DMS114 treated with DMSO at 0.1 percent for 48 hours (cell line): ENCODE data around the gene MEIOSIN.

ENCODE experiments used
- DNase-seq: peaks from one replicate; lab custom pipeline; 2025; ENCODE audit not compliant: unreplicated experiment; lab: John Stamatoyannopoulos, UW

Gene MEIOSIN

GRCh38 chr19:45764945-45765701, 31.9 kb downstream of the MEIOSIN start:
- no peak for DNase-seq

- DNase-seq, result no peak
Measured at GRCh38 chr19:45765702-45766295, 32.6 kb downstream of the MEIOSIN start.

GRCh38 chr19:45766296-45766868, 33.1 kb downstream of the MEIOSIN start:
- no peak for DNase-seq

GRCh38 chr19:45766869-45767346, 33.7 kb downstream of the MEIOSIN start:
- DNase-seq, result no peak

- peak; percentile 18 for DNase-seq
Measured at GRCh38 chr19:45767410-45767880, 34.2 kb downstream of the MEIOSIN start.

GRCh38 chr19:45767881-45768654, 34.8 kb downstream of the MEIOSIN start:
- no peak for DNase-seq

- DNase-seq, result no peak
Measured at GRCh38 chr19:45768655-45768983, 35.4 kb downstream of the MEIOSIN start.

- DNase-seq, result peak; percentile 84
Measured at GRCh38 chr19:45768984-45769782, 35.9 kb downstream of the MEIOSIN start, which contains the start of gene SIX5. Gene SIX5, minus strand, starts transcription at chr19:45769252. Its CDS starts 408 bp downstream, at chr19:45768844.

- DNase-seq, result no peak
Measured at GRCh38 chr19:45769821-45770191, 36.6 kb downstream of the MEIOSIN start.

GRCh38 chr19:45770192-45771101, 37.2 kb downstream of the MEIOSIN start:
- peak; percentile 86 for DNase-seq

GRCh38 chr19:45771311-45771933, 38.2 kb downstream of the MEIOSIN start:
- no peak for DNase-seq

- DNase-seq, result no peak
Measured at GRCh38 chr19:45772130-45772840, 39.0 kb downstream of the MEIOSIN start.

GRCh38 chr19:45772912-45773311, 39.7 kb downstream of the MEIOSIN start:
- DNase-seq, result no peak

- no peak for DNase-seq
Measured at GRCh38 chr19:45773384-45773783, 40.1 kb downstream of the MEIOSIN start.

GRCh38 chr19:45774765-45775164, 41.5 kb downstream of the MEIOSIN start:
- DNase-seq, result no peak

- DNase-seq, result no peak
Measured at GRCh38 chr19:45777395-45777961, 44.2 kb downstream of the MEIOSIN start.

- DNase-seq, result no peak
Measured at GRCh38 chr19:45778010-45778661, 44.9 kb downstream of the MEIOSIN start.
